ENCODE results near the gene TRIOBP.

The TRIOBP gene

GRCh38 chr22:37664249-37665101 lies 32.4 kb upstream of the TRIOBP start:
- DNase-seq: no peak

- no peak for DNase-seq
Observed at GRCh38 chr22:37665487-37665886, 31.4 kb upstream of the TRIOBP start.

GRCh38 chr22:37669586-37669985 lies 27.3 kb upstream of the TRIOBP start:
- DNase-seq: no peak

- DNase-seq: no peak
Observed at GRCh38 chr22:37672206-37672919, 24.5 kb upstream of the TRIOBP start.

GRCh38 chr22:37672920-37673455 lies 23.9 kb upstream of the TRIOBP start:
- no peak for DNase-seq

GRCh38 chr22:37674248-37674647 lies 22.6 kb upstream of the TRIOBP start:
- DNase-seq: no peak

- peak; percentile 72 for DNase-seq
Observed at GRCh38 chr22:37674951-37675929, 21.6 kb upstream of the TRIOBP start, which contains the start of gene LGALS1. Gene LGALS1 (plus strand): TSS chr22:37675636. CDS start chr22:37675703, 67 bp downstream.

GRCh38 chr22:37675930-37676735 lies 20.7 kb upstream of the TRIOBP start:
- peak; percentile 62 for DNase-seq

GRCh38 chr22:37676736-37677492 lies 19.9 kb upstream of the TRIOBP start:
- peak; percentile 68 for DNase-seq

GRCh38 chr22:37677493-37677974 lies 19.3 kb upstream of the TRIOBP start:
- no peak for DNase-seq

- DNase-seq: no peak
Observed at GRCh38 chr22:37678372-37678771, 18.5 kb upstream of the TRIOBP start.

- no peak for DNase-seq
Observed at GRCh38 chr22:37679670-37680069, 17.2 kb upstream of the TRIOBP start.

- DNase-seq: no peak
Observed at GRCh38 chr22:37680191-37680851, 16.5 kb upstream of the TRIOBP start.

GRCh38 chr22:37681001-37681424 lies 15.8 kb upstream of the TRIOBP start:
- no peak for DNase-seq

- DNase-seq: no peak
Observed at GRCh38 chr22:37681556-37682049, 15.2 kb upstream of the TRIOBP start.

- DNase-seq: no peak
Observed at GRCh38 chr22:37684803-37685615, 11.8 kb upstream of the TRIOBP start.

- DNase-seq: peak; percentile 98
Observed at GRCh38 chr22:37686002-37686982, 10.6 kb upstream of the TRIOBP start, which contains the start of gene NOL12. Gene NOL12 (plus strand): TSS chr22:37686343. CDS start chr22:37686393, 50 bp downstream.

All from right kidney (tissue), 1 donor.